H1 (cell line): ENCODE measurements around the gene DNAJC24. TPM values are rescaled to one million over a fixed set of nuclear protein-coding genes. Genes with fewer than 3 reads are reported as not detected.

ENCODE experiments used
- ASH2L ChIP-seq: fragments of 200-600, 300-600 bp; sonication (generic); IDR thresholded peaks from one replicate; pipeline ENCODE4 v1.7.1; 2017; ENCODE audit warnings: low read length
- HDAC6 ChIP-seq: IDR thresholded peaks from one replicate; pipeline ENCODE4 v1.7.1; 2012; ENCODE audit warnings: low read depth, mild to moderate bottlenecking, inconsistent platforms, low read length, moderate library complexity
- polyA plus RNA-seq, 7 experiments: library from polyadenylated mRNA; depleted of rRNA in 3 of 7; stranded (reverse) in 5 of 7; unstranded in 2 of 7; fragments of >200 nt in 5 of 7; fragments of 200-250 nt in 2 of 7; gene quantifications; 1 replicate in 5 of 7; 2 replicates in 1 of 7; 4 replicates in 1 of 7; pipeline versions ENCODE4 v1.2.1 to v1.2.3, GENCODE V29; 2011 to 2013; ENCODE audit warnings: missing spikeins in 2 of 7, mixed read lengths in 2 of 7
- total RNA-seq: library from RNA; stranded (reverse); fragmentation: NEBNext Ultra II Directional; extraction: Animal tissue kit (Norgen Biotek cat#: 25700); gene quantifications from 2 replicates; pipeline ENCODE4 v1.2.1, GENCODE V29; 2021

The DNAJC24 gene
- total and polyA plus RNA-seq, 2 of the 8 experiments (the other 6 are each of a cell fraction or from before 2014, with no cell fraction given): 7.2 to 21.1 TPM

GRCh38 chr11:31477528-31478222 is 108.0 kb downstream of the DNAJC24 start (continued):
- TF ChIP-seq HDAC6 (no peak), ASH2L (no peak)
- TF ChIP-seq, all 59 proteins: peak for 0
